Suprapubic skin (tissue), 4 donors: Measurements from ENCODE around the gene FAM186B. TPM values are rescaled to one million over a fixed set of nuclear protein-coding genes. Genes with fewer than 3 reads are reported as not detected.

Source experiments
- DNase-seq, 2 donors: peaks; one replicate each; pipeline ENCODE4 v3.0.0-alpha.2; 2019; ENCODE audit warnings: low spot score in 2 of 2
- H3K27ac ChIP-seq: fragments of 200-600 bp; sonication (generic); one replicate; pipeline ENCODE4 v1.5.1; 2019
- H3K27me3 ChIP-seq: fragments of 200-600 bp; sonication (generic); one replicate; pipeline ENCODE4 v1.5.1; 2019
- H3K36me3 ChIP-seq: fragments of 200-600 bp; sonication (generic); one replicate; pipeline ENCODE4 v1.5.1; 2019
- H3K4me1 ChIP-seq: fragments of 200-600 bp; sonication (generic); one replicate; pipeline ENCODE4 v1.5.1; 2019
- H3K4me3 ChIP-seq: fragments of 200-600 bp; sonication (generic); one replicate; pipeline ENCODE4 v1.5.1; 2019; ENCODE audit warnings: mild to moderate bottlenecking
- H3K9me3 ChIP-seq: fragments of 200-600 bp; sonication (generic); one replicate; pipeline ENCODE4 v1.5.1; 2019
- CTCF ChIP-seq, 2 donors: fragments of 200-600 bp in 1 of 2; fragments of 450-650 bp in 1 of 2; sonication (generic) in 1 of 2; IDR thresholded peaks; one replicate each; pipeline ENCODE4 v1.5.1; 2016 to 2019; ENCODE audit warnings: antibody characterized with exemption in 2 of 2, mild to moderate bottlenecking in 1 of 2, moderate library complexity in 1 of 2
- EP300 ChIP-seq: sonication (generic); formaldehyde crosslinking; IDR thresholded peaks from one replicate; pipeline ENCODE4 v1.6.1; 2017; ENCODE audit warnings: antibody characterized with exemption
- POLR2A ChIP-seq, 2 donors: fragments of 450-650 bp; IDR thresholded peaks; one replicate each; pipeline ENCODE4 v1.6.1; 2017; ENCODE audit warnings: antibody characterized with exemption in 2 of 2, mild to moderate bottlenecking in 2 of 2, moderate library complexity in 2 of 2
- POLR2AphosphoS5 ChIP-seq, 3 donors: sonication (generic); formaldehyde crosslinking; IDR thresholded peaks; one replicate each; pipeline ENCODE4 v1.6.1; 2017; ENCODE audit warnings: antibody characterized with exemption in 3 of 3
- WGBS: methylation state at CpG from one replicate; pipeline ENCODE4 v1.1.5; 2018; 5-methylcytosine and 5-hydroxymethylcytosine counted together
- total RNA-seq, 4 donors: library from RNA; depleted of rRNA; stranded (reverse); fragments of >200 nt; gene quantifications; one replicate each; pipeline ENCODE4 v1.1.0, GENCODE V29; 2016

FAM186B gene
- total RNA-seq, 4 donors from 2014 or later, result 0.44 to 1.9 (median 1.1) TPM; not detected in 1

- Histone ChIP-seq H3K36me3 (no peaks in the 10 kb centered on the region), H3K27me3 (peaks cover 31% of the 10 kb centered on the region), H3K27ac (no peak overlapping the region), H3K9me3 (no peaks in the 10 kb centered on the region), H3K4me3 (no peak overlapping the region), H3K4me1 (peaks cover 32% of the 10 kb centered on the region)
- 76% methylated on average over 18 of the region's 18 CpGs for WGBS
- TF ChIP-seq CTCF (IDR thresholded peaks at IDR 0.05) (no peak), POLR2A (IDR thresholded peaks at IDR 0.05) (no peak), EP300 (no peak), POLR2AphosphoS5 (IDR thresholded peaks at IDR 0.05) (no peak)
- DNase-seq, result no peak
Observed at GRCh38 chr12:49541140-49541861, 64.1 kb downstream of the FAM186B start.

- no peaks in the 10 kb centered on the region for H3K36me3 ChIP-seq
- TF ChIP-seq CTCF (IDR thresholded peaks at IDR 0.05) (no peak), POLR2AphosphoS5 (IDR thresholded peaks at IDR 0.05) (no peak), EP300 (no peak), POLR2A (IDR thresholded peaks at IDR 0.05) (no peak)
- H3K9me3 ChIP-seq, result no peaks in the 10 kb centered on the region
- H3K27me3 ChIP-seq, result peaks cover 31% of the 10 kb centered on the region
- H3K4me1 ChIP-seq, result peaks cover 34% of the 10 kb centered on the region
- DNase-seq, result no peak
- no peak overlapping the region for H3K4me3 ChIP-seq
- WGBS, result 81% methylated on average over 9 of the region's 21 CpGs
- no peak overlapping the region for H3K27ac ChIP-seq
Observed at GRCh38 chr12:49540229-49541139, 65.0 kb downstream of the FAM186B start.

- Histone ChIP-seq H3K4me1 (peaks cover 34% of the 10 kb centered on the region), H3K9me3 (no peaks in the 10 kb centered on the region), H3K27ac (no peak overlapping the region), H3K4me3 (peak overlapping the region; percentile 60), H3K36me3 (no peaks in the 10 kb centered on the region), H3K27me3 (peaks cover 31% of the 10 kb centered on the region)
- TF ChIP-seq EP300 (no peak), POLR2A (IDR thresholded peaks at IDR 0.05) (no peak)
- no peak for DNase-seq
- WGBS, result 17% methylated on average over 25 of the region's 47 CpGs
Observed at GRCh38 chr12:49539406-49540228, 65.8 kb downstream of the FAM186B start.

- Histone ChIP-seq H3K4me1 (peaks cover 34% of the 10 kb centered on the region), H3K27me3 (peaks cover 31% of the 10 kb centered on the region), H3K27ac (no peak within 1 kb of the TSS), H3K9me3 (no peaks in the 10 kb centered on the region), H3K4me3 (peak within 1 kb of the TSS; percentile 60), H3K36me3 (no peaks in the 10 kb centered on the region)
- DNase-seq, result peak; percentile 89 to 93
- no CpG with 5 or more reads among the region's 107 CpGs for WGBS
- TF ChIP-seq POLR2AphosphoS5 (IDR thresholded peaks at IDR 0.05) (no peak), POLR2A (IDR thresholded peaks at IDR 0.05) (no peak), CTCF (IDR thresholded peaks at IDR 0.05) (no peak), EP300 (no peak)
Observed at GRCh38 chr12:49538510-49539403, 66.7 kb downstream of the FAM186B start, which contains the start of gene KCNH3. Gene KCNH3 (plus strand): TSS chr12:49539030. CDS start chr12:49539417, 387 bp downstream.
